HepG2 (cell line): ENCODE results near the gene GLIPR1. TPM values are rescaled to one million over a fixed set of nuclear protein-coding genes. Genes with fewer than 3 reads are reported as not detected.
A peak's percentile ranks its signal among the peaks of the same experiment; 100 is the strongest.
"Not testable (repeated sequence)": the region's sequence is repeated elsewhere in the genome, so short reads cannot be mapped to it uniquely, and the experiment has no call there.

Experiments
- ATAC-seq: fragments of 200-7000 bp; cut with Tn5 transposase; 3 replicates; pipeline ENCODE4 v1.9.1; 2020; ENCODE audit warnings: mild to moderate bottlenecking, moderate library complexity
- BruUV-seq: library from RNA; stranded (reverse); fragments of 400-500 nt; replicated peaks from 2 replicates; lab custom pipeline; 2021; lab: Mats Ljungman, UMichigan
- CTCF ChIA-PET: fragments of 300-600 bp; formaldehyde crosslinking; extraction: SDS; loops from one replicate; lab custom pipeline; 2021; ENCODE audit warnings: low total read pairs, inconsistent platforms, low intra/inter-chr PET ratio; lab: Yijun Ruan, JAX
- POLR2A ChIA-PET: fragments of 350-600 bp; sonication (Branson Sonifier 250); formaldehyde crosslinking; loops from one replicate; lab custom pipeline; 2020; ENCODE audit warnings: antibody characterized with exemption, inconsistent platforms; lab: Yijun Ruan, JAX
- DNase-seq: peaks from one replicate; pipeline ENCODE4 v3.0.0-alpha.2; 2015; ENCODE audit warnings: low spot score
- FAIRE-seq: peaks from 3 replicates; lab custom pipeline; 2011; peaks lifted over from hg19 to GRCh38; lab: Jason Lieb, UNC
- H2AFZ ChIP-seq: one replicate; pipeline ENCODE4 v1.6.1; 2011; ENCODE audit warnings: low read length, inconsistent platforms
- H3K27ac ChIP-seq: fragments of 300-600 bp; 3 replicates; pipeline ENCODE4 v1.8.0; 2011; ENCODE audit warnings: mixed run types, mild to moderate bottlenecking, mixed read lengths, low read length, inconsistent platforms; ENCODE audit not compliant: insufficient read depth; ENCODE audit errors: extremely low read length
- H3K27me3 ChIP-seq, 2 experiments: fragments of 200-600 bp in 1 of 2; 2 replicates in 1 of 2; 3 replicates in 1 of 2; pipeline versions ENCODE4 v1.6.0 to v1.8.0; 2011; ENCODE audit warnings: low read length in 2 of 2, mild to moderate bottlenecking in 2 of 2, moderate library complexity in 2 of 2, inconsistent platforms in 1 of 2; ENCODE audit not compliant: insufficient read depth in 2 of 2, control insufficient read depth in 1 of 2
- H3K36me3 ChIP-seq, 2 experiments: fragments of 200-600 bp in 1 of 2; replicated peaks in 1 of 2; 2 replicates in 1 of 2; 3 replicates in 1 of 2; pipeline versions ENCODE4 v1.5.1 to v1.8.0; 2011; ENCODE audit warnings: low read length in 2 of 2, inconsistent platforms in 1 of 2; ENCODE audit not compliant: insufficient read depth in 2 of 2, control insufficient read depth in 1 of 2
- H3K4me1 ChIP-seq: 2 replicates; pipeline ENCODE4 v1.5.1; 2012; ENCODE audit warnings: low read length, inconsistent platforms; ENCODE audit not compliant: insufficient read depth
- H3K4me2 ChIP-seq: 2 replicates; pipeline ENCODE4 v1.6.0; 2011; ENCODE audit warnings: low read depth, low read length, inconsistent platforms
- H3K4me3 ChIP-seq, 3 experiments: fragments of 200-600 bp in 1 of 3; sonication (generic), shearing (Covaris generic) in 1 of 3; replicated peaks in 1 of 3; 2 replicates each; pipeline ENCODE4 v1.5.1; 2011 to 2016; ENCODE audit warnings: low read length in 3 of 3, inconsistent platforms in 2 of 3, low read depth in 2 of 3, mild to moderate bottlenecking in 2 of 3, control low read depth in 1 of 3, mixed read lengths in 1 of 3; ENCODE audit not compliant: insufficient read depth in 1 of 3
- H3K79me2 ChIP-seq: one replicate; pipeline ENCODE4 v1.6.1; 2011; ENCODE audit warnings: low read length, inconsistent platforms; ENCODE audit not compliant: insufficient read depth
- H3K9ac ChIP-seq: 2 replicates; pipeline ENCODE4 v1.6.0; 2011; ENCODE audit warnings: mild to moderate bottlenecking, low read depth, low read length, inconsistent platforms; ENCODE audit not compliant: insufficient read depth
- H3K9me3 ChIP-seq: 2 replicates; pipeline ENCODE4 v1.5.1; 2012; ENCODE audit warnings: mild to moderate bottlenecking, low read length
- H4K20me1 ChIP-seq: 2 replicates; pipeline ENCODE4 v1.6.0; 2011; ENCODE audit warnings: inconsistent platforms, mild to moderate bottlenecking, low read length, moderate library complexity; ENCODE audit not compliant: insufficient read depth
- ELF3 ChIP-seq: IDR thresholded peaks from 2 replicates; pipeline ENCODE4 v1.6.1; 2016; ENCODE audit warnings: missing genetic modification reagents, missing compliant biosample characterization
- GATAD2A ChIP-seq: IDR thresholded peaks from 2 replicates; pipeline ENCODE4 v1.6.1; 2016
- HNF1A ChIP-seq, 2 experiments: sonication (generic) in 1 of 2; formaldehyde crosslinking in 1 of 2; IDR thresholded peaks; 2 replicates each; pipeline versions ENCODE4 v1.4.0 to v1.6.1; 2016 to 2020; ENCODE audit warnings: borderline replicate concordance in 1 of 2, low read depth in 1 of 2, mild to moderate bottlenecking in 1 of 2, missing genetic modification reagents in 1 of 2
- HNF4A ChIP-seq: sonication (generic); formaldehyde crosslinking; IDR thresholded peaks from 2 replicates; pipeline ENCODE4 v1.4.0; 2020; ENCODE audit warnings: missing genetic modification reagents
- PAXIP1 ChIP-seq: sonication (generic); formaldehyde crosslinking; conservative IDR thresholded peaks from 2 replicates; pipeline ENCODE4 v1.4.0; 2020; ENCODE audit warnings: mild to moderate bottlenecking, missing genetic modification reagents, moderate library complexity
- RBAK ChIP-seq: sonication (generic); formaldehyde crosslinking; IDR thresholded peaks from 2 replicates; pipeline ENCODE4 v1.5.1; 2020; ENCODE audit warnings: mild to moderate bottlenecking, missing genetic modification reagents
- SOX13 ChIP-seq, 3 experiments: fragments of 450-650 bp in 1 of 3; sonication (generic) in 1 of 3; formaldehyde crosslinking in 1 of 3; IDR thresholded peaks in 2 of 3; conservative IDR thresholded peaks in 1 of 3; 2 replicates each; pipeline versions ENCODE4 v1.5.0 to v1.6.1; 2016 to 2020; ENCODE audit warnings: antibody characterized with exemption in 1 of 3, mild to moderate bottlenecking in 1 of 3, missing compliant biosample characterization in 1 of 3, missing genetic modification reagents in 1 of 3, moderate library complexity in 1 of 3
- SOX6 ChIP-seq, 2 experiments: fragments of 450-650 bp in 1 of 2; sonication (generic) in 1 of 2; formaldehyde crosslinking in 1 of 2; IDR thresholded peaks; 2 replicates each; pipeline versions ENCODE4 v1.4.0 to v1.6.1; 2017 to 2020; ENCODE audit warnings: antibody characterized with exemption in 1 of 2, mild to moderate bottlenecking in 1 of 2, missing genetic modification reagents in 1 of 2
- ZMYM4 ChIP-seq: sonication (generic); formaldehyde crosslinking; IDR thresholded peaks from 2 replicates; pipeline ENCODE4 v1.8.1; 2023; ENCODE audit warnings: mild to moderate bottlenecking, missing genetic modification reagents
- ZNF644 ChIP-seq: IDR thresholded peaks from 2 replicates; pipeline ENCODE4 v1.6.1; 2016; ENCODE audit warnings: low read depth
- WGBS: methylation state at CpG from one replicate; pipeline ENCODE4 v1.1.6; 2017; ENCODE audit warnings: low lambda C conversion rate; 5-methylcytosine and 5-hydroxymethylcytosine counted together
- in situ Hi-C: cut with HindIII; loops from 2 replicates; pipeline ENCODE4 v1.10.0; 2017; ENCODE audit warnings: low pct_unique_long_range_greater_than_20kb; ENCODE audit not compliant: extremely low pct_ligation_motif_present
- intact Hi-C: fragments of 100-400 bp; cut with micrococcal nuclease; formaldehyde crosslinking; loops from one replicate; pipeline ENCODE4 v1.10.0; 2022; ENCODE audit not compliant: unreplicated experiment
- polyA plus RNA-seq, 8 experiments: library from polyadenylated mRNA; depleted of rRNA in 3 of 8; stranded (reverse) in 7 of 8; unstranded in 1 of 8; fragments of >200 nt; fragmentation: Illumina TruSeq in 4 of 8; extraction: Trizol in 4 of 8; gene quantifications; 2 replicates each; pipeline versions ENCODE4 v1.2.1 to v1.2.3, GENCODE V29; 2011 to 2016; ENCODE audit warnings: low read depth in 4 of 8, missing spikeins in 1 of 8, mixed read lengths in 1 of 8; ENCODE audit not compliant: insufficient read depth in 1 of 8
- total RNA-seq, 5 experiments: library from RNA; depleted of rRNA; stranded (reverse); fragments of >200 nt; fragmentation: Illumina TruSeq; extraction: Trizol; gene quantifications; 2 replicates each; pipeline ENCODE4 v1.2.3, GENCODE V29; 2016; ENCODE audit warnings: low read depth in 1 of 5

The GLIPR1 gene
- total and polyA plus RNA-seq, 2 of the 13 experiments (the other 11 are each of a cell fraction or from before 2014, with no cell fraction given) = 1.9 to 5.0 TPM

GRCh38 chr12:75442454-75442853 lies 38.1 kb upstream of the GLIPR1 start:
- H3K27ac ChIP-seq; POLR2A ChIA-PET; H3K9ac ChIP-seq; CTCF ChIA-PET; H3K36me3 ChIP-seq; intact Hi-C loops; ATAC-seq; H3K4me3 ChIP-seq; H3K9me3 ChIP-seq; BruUV-seq; H2AFZ ChIP-seq; in situ Hi-C loops; H4K20me1 ChIP-seq; H3K27me3 ChIP-seq; H3K79me2 ChIP-seq; FAIRE-seq; TF ChIP-seq SOX13 (IDR thresholded peaks at IDR 0.05); SOX6 (IDR thresholded peaks at IDR 0.05); HNF1A (CRISPR knock-in tag; IDR thresholded peaks at IDR 0.05; ENCODE audit: borderline replicate concordance): not testable (repeated sequence)
- DNase-seq = peak; percentile 28
- Histone ChIP-seq H3K4me2 (peak overlapping the region; percentile 18; the same call in 1 of the 2 replicates), H3K4me1 (peaks cover 47% of the 10 kb centered on the region)
- TF ChIP-seq GATAD2A (CRISPR knock-in tag) = peak; percentile 53; the same call in 1 of the 2 replicates
- peak; percentile 56 for TF ChIP-seq ZMYM4
- peak in 1 of 2 experiments; percentile 50; a peak in 2 of 4 replicates for TF ChIP-seq SOX13 (CRISPR knock-in tag; conservative IDR thresholded peaks at IDR 0.05 in 1 of 2, IDR thresholded peaks at IDR 0.05 in 1 of 2)
- TF ChIP-seq ZNF644 = peak; percentile 77
- TF ChIP-seq PAXIP1 = peak; percentile 62
- TF ChIP-seq RBAK = peak; percentile 67; the same call in 1 of the 2 replicates
- TF ChIP-seq SOX6 (CRISPR knock-in tag; IDR thresholded peaks at IDR 0.05) = peak; percentile 34; the same call in 1 of the 2 replicates
- peak; percentile 54; the same call in 1 of the 2 replicates for TF ChIP-seq HNF1A (IDR thresholded peaks at IDR 0.05; ENCODE audit: low read depth)
- TF ChIP-seq ELF3 = peak; percentile 29; the same call in 1 of the 2 replicates
- peak; percentile 85 for TF ChIP-seq HNF4A
- 0% methylated on average over 3 of the region's 3 CpGs for WGBS
